ENCODE measurements around the gene CRHR1.

The CRHR1 gene

DNA sequence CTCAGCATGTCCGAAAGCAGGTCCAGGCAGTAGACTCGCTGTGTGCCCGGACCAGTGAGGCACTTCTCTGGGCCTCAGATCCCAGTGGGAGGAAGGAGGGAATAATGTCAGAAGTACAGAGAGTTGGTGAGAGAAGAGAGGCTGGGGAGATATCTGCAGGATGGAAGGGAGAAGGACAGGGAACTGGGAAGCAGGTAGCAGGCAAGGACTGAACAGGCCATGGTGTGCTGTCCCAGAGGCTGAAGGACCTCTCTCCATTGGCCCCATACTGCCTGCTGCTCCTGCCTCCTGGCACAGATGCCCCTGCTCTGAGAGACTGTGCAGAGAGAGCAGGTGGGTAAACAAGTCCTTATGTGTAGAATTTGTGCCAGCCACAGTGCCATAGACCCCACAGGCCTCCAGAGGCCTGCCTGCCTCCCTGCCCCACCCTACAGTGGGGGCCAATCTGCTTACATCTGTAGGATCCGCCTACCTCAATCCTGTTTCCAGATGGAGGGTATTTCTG, 34.2 kb upstream of the CRHR1 start:
- H3K36me3 ChIP-seq (ENCODE audit: insufficient read depth, low read depth, low read length) = no peaks in the 10 kb centered on the region
- no peak overlapping the region for H3K4me3 ChIP-seq (ENCODE audit: low read length)
- peaks cover 75% of the 10 kb centered on the region for H3K27me3 ChIP-seq (ENCODE audit: insufficient read depth, low read length)
- H3K27ac ChIP-seq (ENCODE audit: low read length) = no peak overlapping the region
- H3K9ac ChIP-seq (ENCODE audit: low read depth, low read length) = no peak overlapping the region
- no peaks in the 10 kb centered on the region for H3K9me3 ChIP-seq (ENCODE audit: insufficient read depth, low read depth, low read length)
- 0 out of 2 replicates have a peak, but pooled peaks cover 6% of the 10 kb centered on the region for H3K4me1 ChIP-seq (ENCODE audit: insufficient read depth, low read length)

DNA sequence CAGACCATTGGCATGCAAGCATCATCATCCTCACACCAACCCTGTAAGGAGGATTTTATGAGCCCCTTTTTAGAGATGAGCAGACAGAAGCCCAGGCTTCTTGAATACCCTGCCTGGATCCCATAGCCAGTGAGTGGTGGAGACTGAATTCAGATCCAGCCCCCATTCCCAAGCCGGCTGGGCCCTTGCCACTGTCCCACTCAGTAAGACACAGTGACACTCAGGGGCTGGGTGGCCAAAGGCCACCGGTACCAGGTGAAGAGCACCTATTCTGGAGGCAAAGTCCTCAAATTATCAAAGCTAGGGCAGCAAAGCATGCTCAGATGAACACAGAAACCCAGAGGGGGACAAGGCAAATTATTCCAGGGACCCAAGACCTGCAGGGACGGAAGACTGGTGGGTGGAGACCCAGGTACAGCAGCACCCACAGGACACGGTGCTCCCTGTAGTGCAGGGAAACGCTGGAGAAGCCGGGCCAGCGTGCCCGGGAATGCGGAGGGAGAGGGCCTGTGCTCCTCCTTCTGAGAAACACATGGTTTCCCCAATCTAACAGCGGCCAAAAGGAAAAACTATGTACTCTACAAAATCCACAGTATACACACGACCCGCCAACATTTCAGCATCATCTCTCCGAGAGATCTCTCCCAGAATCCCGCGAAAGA, 33.2 kb upstream of the CRHR1 start:
- Histone ChIP-seq H3K9ac (ENCODE audit: low read depth, low read length) (no peak overlapping the region), H3K27ac (ENCODE audit: low read length) (no peak overlapping the region), H3K4me1 (ENCODE audit: insufficient read depth, low read length) (0 out of 2 replicates have a peak, but pooled peaks cover 1% of the 10 kb centered on the region), H3K27me3 (ENCODE audit: insufficient read depth, low read length) (peaks cover 65% of the 10 kb centered on the region), H3K4me3 (ENCODE audit: low read length) (no peak overlapping the region), H3K9me3 (ENCODE audit: insufficient read depth, low read depth, low read length) (no peaks in the 10 kb centered on the region), H3K36me3 (ENCODE audit: insufficient read depth, low read depth, low read length) (no peaks in the 10 kb centered on the region)

DNA sequence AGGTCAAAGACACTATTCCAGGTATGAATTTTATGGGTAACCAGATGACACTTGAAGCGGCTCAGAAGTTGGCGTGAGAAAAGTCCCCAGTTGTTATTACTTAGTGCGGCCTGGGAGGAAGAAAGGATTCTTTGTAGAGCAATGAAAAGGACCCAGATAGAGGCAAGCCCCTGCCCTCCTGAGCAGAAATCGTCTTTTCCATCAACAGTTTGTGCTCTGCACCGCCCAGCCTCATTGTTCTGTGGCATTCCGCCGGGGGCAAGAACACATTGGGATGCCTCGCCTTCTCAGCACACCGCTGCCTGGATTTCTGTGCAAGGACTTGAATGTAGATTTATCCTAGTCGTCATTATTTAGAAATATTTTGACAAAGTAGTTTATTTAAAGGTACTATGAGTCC, 32.7 kb upstream of the CRHR1 start:
- H3K4me1 ChIP-seq (ENCODE audit: insufficient read depth, low read length) = no peaks in the 10 kb centered on the region
- no peak overlapping the region for H3K4me3 ChIP-seq (ENCODE audit: low read length)
- no peaks in the 10 kb centered on the region for H3K9me3 ChIP-seq (ENCODE audit: insufficient read depth, low read depth, low read length)
- no peak overlapping the region for H3K9ac ChIP-seq (ENCODE audit: low read depth, low read length)
- H3K27ac ChIP-seq (ENCODE audit: low read length) = no peak overlapping the region
- no peaks in the 10 kb centered on the region for H3K36me3 ChIP-seq (ENCODE audit: insufficient read depth, low read depth, low read length)
- peaks cover 59% of the 10 kb centered on the region for H3K27me3 ChIP-seq (ENCODE audit: insufficient read depth, low read length)

DNA sequence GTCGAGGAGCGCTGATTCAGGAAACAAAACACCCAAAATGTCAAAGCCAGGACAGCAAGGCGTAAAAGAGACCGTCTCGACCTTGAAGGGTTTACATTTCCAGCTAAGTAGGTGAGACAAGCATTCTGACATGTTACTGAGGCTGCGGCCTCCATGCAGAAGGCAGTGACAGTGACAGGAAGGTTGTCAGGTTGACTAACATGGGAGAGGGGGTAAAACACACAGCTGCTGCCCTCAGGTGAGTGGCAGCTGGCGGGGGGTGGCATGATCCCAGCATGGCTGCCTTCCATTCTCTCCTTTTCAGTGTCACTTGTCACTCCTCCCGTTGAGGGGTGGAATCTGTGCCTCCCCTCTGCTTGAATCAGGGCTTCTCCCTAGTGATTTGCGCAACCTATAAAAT, 31.9 kb upstream of the CRHR1 start:
- H3K9ac ChIP-seq (ENCODE audit: low read depth, low read length) = no peak overlapping the region
- no peaks in the 10 kb centered on the region for H3K4me1 ChIP-seq (ENCODE audit: insufficient read depth, low read length)
- no peaks in the 10 kb centered on the region for H3K36me3 ChIP-seq (ENCODE audit: insufficient read depth, low read depth, low read length)
- H3K9me3 ChIP-seq (ENCODE audit: insufficient read depth, low read depth, low read length) = no peaks in the 10 kb centered on the region
- H3K4me3 ChIP-seq (ENCODE audit: low read length) = no peak overlapping the region
- no peak overlapping the region for H3K27ac ChIP-seq (ENCODE audit: low read length)
- peaks cover 55% of the 10 kb centered on the region for H3K27me3 ChIP-seq (ENCODE audit: insufficient read depth, low read length)

DNA sequence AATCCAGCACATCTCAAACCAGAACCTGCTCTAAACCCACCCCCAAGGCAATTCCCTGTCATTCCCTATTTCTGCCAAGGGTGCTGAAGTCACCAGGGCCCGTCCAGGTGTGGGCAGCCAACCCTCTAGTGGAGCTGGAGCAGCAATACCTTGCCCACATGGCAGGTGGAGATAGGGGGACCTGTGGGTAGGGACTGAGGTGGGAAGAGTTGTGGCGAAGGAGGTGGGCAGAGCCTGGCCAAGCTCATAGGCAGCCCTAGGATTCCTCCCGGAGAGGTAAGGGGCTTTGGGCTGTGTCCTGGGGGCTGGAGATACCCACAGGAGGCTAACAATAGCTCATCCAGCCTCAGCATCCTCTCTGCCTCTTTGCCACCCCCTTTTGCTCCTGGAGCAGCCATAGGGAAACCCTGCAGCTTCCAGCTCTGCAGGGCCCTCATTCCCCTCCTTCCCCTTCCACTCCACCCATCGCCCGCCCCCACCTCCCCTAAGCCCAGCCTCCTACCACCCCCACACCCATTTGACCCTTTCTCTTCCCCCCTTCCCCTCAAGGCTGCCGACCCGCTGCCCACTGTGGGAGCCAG, 30.4 kb upstream of the CRHR1 start:
- H3K9me3 ChIP-seq (ENCODE audit: insufficient read depth, low read depth, low read length) = no peaks in the 10 kb centered on the region
- peaks cover 40% of the 10 kb centered on the region for H3K27me3 ChIP-seq (ENCODE audit: insufficient read depth, low read length)
- H3K27ac ChIP-seq (ENCODE audit: low read length) = no peak overlapping the region
- H3K9ac ChIP-seq (ENCODE audit: low read depth, low read length) = no peak overlapping the region
- H3K4me3 ChIP-seq (ENCODE audit: low read length) = no peak overlapping the region
- H3K4me1 ChIP-seq (ENCODE audit: insufficient read depth, low read length) = no peaks in the 10 kb centered on the region
- no peaks in the 10 kb centered on the region for H3K36me3 ChIP-seq (ENCODE audit: insufficient read depth, low read depth, low read length)

DNA sequence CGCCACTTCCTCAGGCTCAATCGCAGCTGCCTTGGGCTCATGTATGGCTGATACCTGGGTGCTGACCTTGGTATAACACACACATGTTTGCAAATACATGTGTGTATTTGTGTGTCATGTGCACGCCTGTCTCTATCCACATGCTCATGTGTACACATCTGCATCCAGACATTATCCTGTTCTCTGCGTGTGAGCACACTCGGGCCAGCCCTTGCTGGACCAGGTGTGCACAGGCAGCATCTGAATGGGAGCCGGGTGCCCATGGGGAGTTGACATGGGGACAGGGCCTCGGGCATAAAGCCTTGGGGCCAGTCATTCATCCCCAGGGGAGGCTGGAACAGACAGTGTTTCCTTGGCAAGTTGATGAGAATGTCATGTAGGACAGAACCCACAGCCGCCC, 29.1 kb upstream of the CRHR1 start:
- Histone ChIP-seq H3K4me3 (ENCODE audit: low read length) (no peak overlapping the region), H3K27me3 (ENCODE audit: insufficient read depth, low read length) (peaks cover 27% of the 10 kb centered on the region), H3K9me3 (ENCODE audit: insufficient read depth, low read depth, low read length) (no peaks in the 10 kb centered on the region)

DNA sequence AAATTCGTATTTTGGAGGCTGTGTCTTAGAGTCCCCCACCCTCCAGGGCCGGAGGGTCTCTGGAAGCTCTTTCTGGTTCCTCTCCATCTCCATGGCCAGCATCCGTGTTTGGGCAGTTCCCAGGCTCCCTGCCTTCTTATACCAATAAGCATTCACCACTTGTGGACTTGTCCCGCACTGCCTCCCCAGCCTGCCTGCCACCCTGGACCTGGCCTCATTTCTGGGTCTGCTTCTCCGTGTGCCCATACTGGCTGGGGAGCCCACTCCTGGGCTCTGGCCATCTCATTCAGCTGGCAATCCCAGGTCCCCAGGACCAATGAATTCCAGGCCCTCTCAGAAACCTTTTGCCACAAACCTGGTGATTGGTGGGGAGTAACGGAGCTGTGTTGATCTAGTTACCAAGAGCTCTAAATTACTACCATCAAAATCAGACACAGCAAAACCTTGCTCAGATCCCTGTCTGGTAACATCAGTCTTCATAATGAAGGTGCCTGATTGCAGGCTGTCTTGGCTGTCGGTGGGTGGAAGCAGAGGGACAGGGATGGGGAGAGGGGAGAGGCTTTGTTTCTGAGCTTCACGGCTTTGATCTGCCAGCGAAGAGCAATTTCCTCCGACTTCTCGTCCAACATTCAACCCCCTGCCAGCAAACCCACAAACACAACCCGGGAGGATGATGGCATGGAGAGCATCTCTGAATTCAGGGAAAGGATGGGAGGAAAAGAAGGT, 27.7 kb upstream of the CRHR1 start:
- Histone ChIP-seq H3K9me3 (ENCODE audit: insufficient read depth, low read depth, low read length) (no peaks in the 10 kb centered on the region), H3K4me1 (ENCODE audit: insufficient read depth, low read length) (no peaks in the 10 kb centered on the region), H3K4me3 (ENCODE audit: low read length) (no peak overlapping the region), H3K27ac (ENCODE audit: low read length) (no peak overlapping the region), H3K36me3 (ENCODE audit: insufficient read depth, low read depth, low read length) (no peaks in the 10 kb centered on the region), H3K27me3 (ENCODE audit: insufficient read depth, low read length) (peaks cover 13% of the 10 kb centered on the region), H3K9ac (ENCODE audit: low read depth, low read length) (no peak overlapping the region)

More for the DNA sequence above, 29.1 kb upstream of the CRHR1 start:
- no peak overlapping the region for H3K27ac ChIP-seq (ENCODE audit: low read length)
- no peaks in the 10 kb centered on the region for H3K36me3 ChIP-seq (ENCODE audit: insufficient read depth, low read depth, low read length)
- H3K9ac ChIP-seq (ENCODE audit: low read depth, low read length) = no peak overlapping the region
- H3K4me1 ChIP-seq (ENCODE audit: insufficient read depth, low read length) = no peaks in the 10 kb centered on the region

DNA sequence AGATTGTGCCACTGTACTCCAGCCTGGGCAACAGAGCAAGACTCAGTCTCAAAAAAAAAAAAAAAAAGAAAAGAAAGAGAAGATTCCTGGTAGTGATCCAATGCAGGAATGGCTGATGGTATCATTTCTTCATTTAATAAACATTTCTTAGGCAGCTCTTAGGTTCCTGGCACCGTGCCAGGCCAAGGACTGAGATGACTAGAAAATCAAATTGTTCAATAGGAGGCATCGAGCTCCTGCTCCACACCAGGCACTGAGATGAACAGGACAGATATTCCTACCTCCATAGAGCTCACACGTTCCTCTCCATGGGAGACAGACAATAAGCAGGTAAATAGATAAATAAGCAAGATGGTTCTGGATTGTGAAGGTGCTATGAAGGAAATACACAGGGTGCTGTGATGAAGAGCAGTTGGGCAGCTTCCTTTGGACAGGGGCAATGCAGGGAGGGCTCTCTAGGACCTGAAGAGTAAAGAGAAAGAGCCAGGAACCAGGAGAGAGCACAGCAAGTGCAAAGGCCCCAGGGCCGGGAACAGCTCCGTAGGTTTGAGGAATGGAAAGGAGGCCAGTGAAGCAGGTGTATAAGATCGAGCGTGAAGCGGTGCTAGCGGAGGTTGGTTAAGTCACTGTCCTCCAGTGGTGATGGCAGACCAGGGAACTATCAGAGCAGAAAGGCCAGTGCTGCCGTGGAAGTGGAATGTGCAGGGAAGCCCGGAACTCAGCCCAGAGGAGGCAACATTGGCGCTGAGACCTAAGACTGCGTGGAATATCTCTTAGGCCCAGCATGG, 26.5 kb upstream of the CRHR1 start:
- H3K27me3 ChIP-seq (ENCODE audit: insufficient read depth, low read length) = peaks cover 5% of the 10 kb centered on the region
- no peak overlapping the region for H3K9ac ChIP-seq (ENCODE audit: low read depth, low read length)
- no peaks in the 10 kb centered on the region for H3K36me3 ChIP-seq (ENCODE audit: insufficient read depth, low read depth, low read length)
- H3K27ac ChIP-seq (ENCODE audit: low read length) = no peak overlapping the region
- no peaks in the 10 kb centered on the region for H3K4me1 ChIP-seq (ENCODE audit: insufficient read depth, low read length)
- no peak overlapping the region for H3K4me3 ChIP-seq (ENCODE audit: low read length)
- no peaks in the 10 kb centered on the region for H3K9me3 ChIP-seq (ENCODE audit: insufficient read depth, low read depth, low read length)

DNA sequence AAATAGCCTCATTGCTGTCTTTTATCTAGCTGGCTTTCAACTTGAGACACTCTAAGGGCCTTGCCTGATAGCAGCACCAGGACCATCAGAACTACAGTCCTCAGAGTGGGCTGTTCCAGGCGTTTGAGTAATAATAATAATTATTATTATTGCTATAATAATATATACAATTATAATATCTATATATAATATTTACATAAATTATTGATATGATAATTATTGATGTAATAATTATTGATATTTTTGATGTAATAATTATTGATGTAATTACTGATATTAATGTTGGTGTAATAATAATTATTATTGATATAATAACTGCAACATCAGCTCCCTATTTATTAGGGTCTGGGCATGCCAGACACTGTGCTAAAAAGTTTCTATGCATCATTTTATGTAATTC, 25.6 kb upstream of the CRHR1 start:
- H3K27ac ChIP-seq (ENCODE audit: low read length) = no peak overlapping the region
- H3K9ac ChIP-seq (ENCODE audit: low read depth, low read length) = no peak overlapping the region
- H3K4me3 ChIP-seq (ENCODE audit: low read length) = no peak overlapping the region
- H3K36me3 ChIP-seq (ENCODE audit: insufficient read depth, low read depth, low read length) = no peaks in the 10 kb centered on the region
- H3K4me1 ChIP-seq (ENCODE audit: insufficient read depth, low read length) = no peaks in the 10 kb centered on the region
- no peaks in the 10 kb centered on the region for H3K9me3 ChIP-seq (ENCODE audit: insufficient read depth, low read depth, low read length)
- peaks cover 4% of the 10 kb centered on the region; the same call in 1 of the 2 replicates for H3K27me3 ChIP-seq (ENCODE audit: insufficient read depth, low read length)

DNA sequence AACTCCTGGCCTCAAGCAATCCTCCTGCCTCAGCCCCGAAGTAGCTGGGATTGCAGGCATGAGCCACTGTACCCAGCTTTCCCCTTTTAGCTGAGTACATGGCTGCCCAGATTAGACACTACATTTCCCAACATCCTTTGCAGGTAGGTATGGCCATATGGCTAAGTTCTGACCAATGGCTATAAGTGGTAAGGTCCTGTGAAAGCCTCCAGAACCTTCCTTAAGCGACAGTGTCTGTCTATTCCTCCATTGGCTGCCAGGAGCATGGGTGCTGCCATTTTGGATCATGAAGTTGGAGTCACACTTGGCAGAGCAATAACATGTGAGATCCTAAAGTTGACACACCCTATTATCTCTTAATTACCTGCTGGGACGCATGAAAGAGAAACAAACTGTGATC, 24.4 kb upstream of the CRHR1 start:
- Histone ChIP-seq H3K27me3 (ENCODE audit: insufficient read depth, low read length) (peaks cover 4% of the 10 kb centered on the region; the same call in 1 of the 2 replicates), H3K9ac (ENCODE audit: low read depth, low read length) (no peak overlapping the region), H3K36me3 (ENCODE audit: insufficient read depth, low read depth, low read length) (no peaks in the 10 kb centered on the region), H3K4me3 (ENCODE audit: low read length) (no peak overlapping the region), H3K27ac (ENCODE audit: low read length) (no peak overlapping the region), H3K9me3 (ENCODE audit: insufficient read depth, low read depth, low read length) (no peaks in the 10 kb centered on the region), H3K4me1 (ENCODE audit: insufficient read depth, low read length) (no peaks in the 10 kb centered on the region)

DNA sequence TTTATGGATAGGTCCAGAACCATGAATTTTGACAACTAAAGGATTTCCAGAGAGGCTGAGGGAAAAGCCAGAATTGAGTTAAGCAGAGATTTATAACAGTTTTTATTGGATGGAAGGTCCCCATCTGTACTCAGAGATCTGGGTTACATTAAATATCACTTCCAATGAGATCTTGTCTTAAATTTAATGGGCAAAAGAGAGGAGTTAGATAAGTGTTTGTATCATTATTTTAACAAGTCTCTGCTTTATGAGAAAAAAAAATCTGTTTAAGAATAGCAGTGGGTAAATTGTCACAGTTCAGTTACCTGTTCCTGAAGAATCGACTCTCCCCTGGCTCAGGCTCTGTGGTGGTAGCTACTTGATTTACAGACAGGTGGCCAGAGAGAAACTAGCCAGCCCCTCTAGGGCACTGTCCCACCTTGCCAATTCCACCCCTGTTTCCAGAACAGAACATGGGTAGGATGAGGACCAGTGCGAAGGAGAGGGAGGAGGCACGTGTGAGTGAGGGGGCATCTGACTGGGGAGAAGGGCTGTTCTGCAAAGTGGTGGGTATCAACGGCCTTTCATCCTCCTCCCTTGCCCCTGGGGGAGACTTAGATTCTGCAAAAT, 22.1 kb upstream of the CRHR1 start:
- H3K27ac ChIP-seq (ENCODE audit: low read length) = no peak overlapping the region
- H3K9me3 ChIP-seq (ENCODE audit: insufficient read depth, low read depth, low read length) = no peaks in the 10 kb centered on the region
- H3K4me1 ChIP-seq (ENCODE audit: insufficient read depth, low read length) = no peaks in the 10 kb centered on the region
- H3K27me3 ChIP-seq (ENCODE audit: insufficient read depth, low read length) = no peaks in the 10 kb centered on the region; the same call in 1 of the 2 replicates
- no peaks in the 10 kb centered on the region for H3K36me3 ChIP-seq (ENCODE audit: insufficient read depth, low read depth, low read length)
- no peak overlapping the region for H3K4me3 ChIP-seq (ENCODE audit: low read length)
- no peak overlapping the region for H3K9ac ChIP-seq (ENCODE audit: low read depth, low read length)

Data from iPS-20b (cell line).